A673 (cell line): ENCODE measurements around the gene TXLNG. TPM values are rescaled to one million over a fixed set of nuclear protein-coding genes. Genes with fewer than 3 reads are reported as not detected.

ENCODE experiments used
- BruUV-seq: library from RNA; stranded (reverse); fragments of 400-500 nt; replicated peaks from 2 replicates; lab custom pipeline; 2021; lab: Mats Ljungman, UMichigan
- CTCF ChIA-PET: fragments of 300-600 bp; sonication (Branson Sonifier 250); formaldehyde crosslinking; loops from one replicate; lab custom pipeline; 2022; ENCODE audit warnings: antibody characterized with exemption; lab: Charles Lee
- POLR2A ChIA-PET: fragments of 300-600 bp; sonication (Branson Sonifier 250); formaldehyde crosslinking; loops from one replicate; lab custom pipeline; 2022; ENCODE audit warnings: antibody characterized with exemption; ENCODE audit not compliant: low non-redundant PET; lab: Charles Lee
- DNase-seq: peaks from one replicate; pipeline ENCODE4 v3.0.0-alpha.2; 2015; ENCODE audit warnings: low spot score
- H3K27ac ChIP-seq: fragments of 200-600 bp; sonication (generic); 2 replicates; pipeline ENCODE4 v1.5.1; 2016; ENCODE audit warnings: mixed run types, low read depth, mild to moderate bottlenecking, mixed read lengths, antibody characterized with exemption, low read length; ENCODE audit not compliant: poor library complexity, severe bottlenecking
- H3K27me3 ChIP-seq: fragments of 200-600 bp; sonication (generic); replicated peaks from 2 replicates; pipeline ENCODE4 v1.6.1; 2017; ENCODE audit warnings: mixed run types, low read depth, mild to moderate bottlenecking, mixed read lengths, antibody characterized with exemption, low read length; ENCODE audit not compliant: insufficient read depth, poor library complexity
- H3K36me3 ChIP-seq: fragments of 200-600 bp; sonication (generic); 2 replicates; pipeline ENCODE4 v1.6.1; 2016; ENCODE audit warnings: mixed run types, mild to moderate bottlenecking, mixed read lengths, antibody characterized with exemption, low read length; ENCODE audit not compliant: insufficient read depth, poor library complexity, severe bottlenecking
- H3K4me1 ChIP-seq: fragments of 200-600 bp; sonication (generic); 2 replicates; pipeline ENCODE4 v1.6.1; 2017; ENCODE audit warnings: mixed run types, mild to moderate bottlenecking, mixed read lengths, antibody characterized with exemption, low read length; ENCODE audit not compliant: insufficient read depth, poor library complexity, severe bottlenecking
- H3K4me3 ChIP-seq: fragments of 200-600 bp; sonication (generic); 2 replicates; pipeline ENCODE4 v1.5.1; 2016; ENCODE audit warnings: low read depth, mixed run types, mild to moderate bottlenecking, mixed read lengths, low read length; ENCODE audit not compliant: poor library complexity, severe bottlenecking
- H3K9me3 ChIP-seq: fragments of 200-600 bp; sonication (generic); 2 replicates; pipeline ENCODE4 v1.6.1; 2016; ENCODE audit warnings: mixed run types, low read depth, mild to moderate bottlenecking, mixed read lengths, antibody characterized with exemption, low read length; ENCODE audit not compliant: poor library complexity, severe bottlenecking
- EZH2 ChIP-seq: fragments of 200-600 bp; sonication (generic); IDR thresholded peaks from 2 replicates; pipeline ENCODE4 v1.6.1; 2017; ENCODE audit warnings: borderline replicate concordance, low read depth, mild to moderate bottlenecking, mixed read lengths, antibody characterized with exemption, low read length; ENCODE audit not compliant: poor library complexity, severe bottlenecking
- intact Hi-C: fragments of 100-400 bp; cut with micrococcal nuclease; formaldehyde crosslinking; loops from one replicate; pipeline ENCODE4 v1.10.0; 2022; ENCODE audit not compliant: unreplicated experiment
- total RNA-seq: library from RNA; stranded (reverse); gene quantifications from 2 replicates; pipeline ENCODE4 v1.2.3, GENCODE V29; 2021
- TF ChIP-seq, protein P1 (sequence below): fragments of 300-800, 200-600 bp; sonication (generic); conservative IDR thresholded peaks from 2 replicates; pipeline ENCODE4 v1.5.1; 2017; ENCODE audit warnings: low read depth, mild to moderate bottlenecking, antibody characterized with exemption, low read length, moderate library complexity, mixed read lengths

Gene TXLNG
- total RNA-seq, 1 experiment from 2014 or later, result 25.7 TPM

DNA sequence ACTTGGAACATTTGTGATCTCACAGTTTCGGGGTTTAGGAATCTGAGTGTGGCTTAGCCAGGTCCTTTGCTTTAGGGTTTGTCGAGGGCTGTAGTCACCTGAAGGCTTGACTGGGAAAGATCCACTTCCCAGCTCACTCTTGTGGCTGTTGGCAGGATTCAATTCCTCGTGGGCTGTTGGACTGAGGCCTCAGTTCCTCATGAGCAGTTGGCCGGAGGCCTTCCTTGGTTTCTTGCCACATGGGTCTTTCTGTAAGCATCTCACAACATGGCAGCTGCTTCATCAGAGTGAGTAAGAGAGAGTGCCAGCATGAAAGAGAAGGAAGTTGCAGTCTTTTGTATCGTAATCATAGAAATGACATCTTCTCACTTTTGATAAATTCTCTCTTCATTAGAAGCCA lies 11.1 kb downstream of the TXLNG start:
- Histone ChIP-seq H3K27me3 (no peaks in the 10 kb centered on the region), H3K9me3 (no peaks in the 10 kb centered on the region), H3K36me3 (no peaks in the 10 kb centered on the region), H3K4me1 (no peaks in the 10 kb centered on the region), H3K27ac (no peak overlapping the region), H3K4me3 (no peak overlapping the region)
- ChIA-PET CTCF (no interaction called here), POLR2A (no interaction called here)
- no peak for TF ChIP-seq EZH2
- TF ChIP-seq, protein P1, sequence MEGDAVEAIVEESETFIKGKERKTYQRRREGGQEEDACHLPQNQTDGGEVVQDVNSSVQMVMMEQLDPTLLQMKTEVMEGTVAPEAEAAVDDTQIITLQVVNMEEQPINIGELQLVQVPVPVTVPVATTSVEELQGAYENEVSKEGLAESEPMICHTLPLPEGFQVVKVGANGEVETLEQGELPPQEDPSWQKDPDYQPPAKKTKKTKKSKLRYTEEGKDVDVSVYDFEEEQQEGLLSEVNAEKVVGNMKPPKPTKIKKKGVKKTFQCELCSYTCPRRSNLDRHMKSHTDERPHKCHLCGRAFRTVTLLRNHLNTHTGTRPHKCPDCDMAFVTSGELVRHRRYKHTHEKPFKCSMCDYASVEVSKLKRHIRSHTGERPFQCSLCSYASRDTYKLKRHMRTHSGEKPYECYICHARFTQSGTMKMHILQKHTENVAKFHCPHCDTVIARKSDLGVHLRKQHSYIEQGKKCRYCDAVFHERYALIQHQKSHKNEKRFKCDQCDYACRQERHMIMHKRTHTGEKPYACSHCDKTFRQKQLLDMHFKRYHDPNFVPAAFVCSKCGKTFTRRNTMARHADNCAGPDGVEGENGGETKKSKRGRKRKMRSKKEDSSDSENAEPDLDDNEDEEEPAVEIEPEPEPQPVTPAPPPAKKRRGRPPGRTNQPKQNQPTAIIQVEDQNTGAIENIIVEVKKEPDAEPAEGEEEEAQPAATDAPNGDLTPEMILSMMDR, result no peak
- intact Hi-C loops, result no loop called here
- no TSS peak for BruUV-seq
- no peak for DNase-seq

DNA sequence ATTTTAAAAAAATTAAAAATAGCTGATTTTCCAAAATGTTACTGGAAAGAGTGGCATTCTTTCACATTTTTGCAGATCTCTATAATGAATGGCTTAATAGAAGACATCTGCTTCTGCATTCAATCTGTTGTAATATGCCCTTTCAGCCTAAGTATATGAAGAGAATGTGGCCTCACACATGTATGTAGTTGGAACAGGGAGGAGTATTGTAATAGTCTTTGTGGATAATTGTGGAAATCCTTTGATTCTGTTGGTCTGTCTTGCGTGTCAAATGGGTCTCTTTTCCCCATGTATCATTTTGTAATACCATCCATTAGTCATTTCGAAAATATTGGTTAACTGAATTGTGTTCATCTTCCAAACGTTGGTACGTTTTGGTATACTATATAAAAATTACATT lies 11.6 kb downstream of the TXLNG start:
- ChIA-PET CTCF (no interaction called here), POLR2A (interaction anchor here (0.7 kb wide), 1 partner anchor 1120 kb away, joined by 4 read pairs; no protein-coding TSS in a partner anchor)
- intact Hi-C loops, result no loop called here
- H3K27me3 ChIP-seq, result no peaks in the 10 kb centered on the region
- H3K36me3 ChIP-seq, result no peaks in the 10 kb centered on the region
- no peaks in the 10 kb centered on the region for H3K9me3 ChIP-seq
- DNase-seq, result no peak
- no peak overlapping the region for H3K27ac ChIP-seq
- no TSS peak for BruUV-seq
- H3K4me3 ChIP-seq, result no peak overlapping the region
- H3K4me1 ChIP-seq, result no peaks in the 10 kb centered on the region
- TF ChIP-seq EZH2, result no peak
- TF ChIP-seq, protein P1, result no peak

DNA sequence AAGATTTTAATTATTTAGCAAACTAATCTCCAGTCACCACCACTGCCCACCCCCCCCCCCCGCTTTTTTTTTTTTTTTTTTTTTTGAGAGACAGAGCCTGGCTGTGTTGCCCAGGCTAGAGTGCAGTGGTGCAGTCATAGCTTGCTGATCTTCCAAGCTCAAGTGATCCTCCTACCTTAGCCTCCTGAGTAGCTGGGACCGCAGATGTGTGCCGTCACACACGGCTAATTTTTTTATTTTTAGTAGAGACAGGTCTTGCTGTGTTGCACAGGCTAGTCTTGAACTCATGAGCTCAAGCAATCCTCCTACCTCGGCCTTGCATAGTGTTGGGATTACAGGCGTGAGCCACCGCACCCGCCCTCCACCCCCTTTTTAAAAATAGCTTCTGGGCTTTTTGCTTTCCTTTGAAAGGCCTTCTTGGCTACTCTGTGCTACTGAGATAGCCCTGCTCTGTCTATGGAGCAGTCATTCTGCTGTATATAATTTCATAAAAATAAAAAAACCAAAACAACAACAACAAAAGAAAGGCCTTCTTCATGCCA lies 18.7 kb downstream of the TXLNG start:
- no peaks in the 10 kb centered on the region for H3K27me3 ChIP-seq
- no TSS peak for BruUV-seq
- intact Hi-C loops, result no loop called here
- ChIA-PET POLR2A (interaction anchor here (0.7 kb wide), 1 partner anchor 198 kb away, joined by 3 read pairs; no protein-coding TSS in a partner anchor), CTCF (no interaction called here)
- TF ChIP-seq EZH2, result no peak
- TF ChIP-seq, protein P1, result no peak
- no peaks in the 10 kb centered on the region for H3K9me3 ChIP-seq
- no peak overlapping the region for H3K4me3 ChIP-seq
- H3K36me3 ChIP-seq, result no peaks in the 10 kb centered on the region
- DNase-seq, result no peak
- H3K27ac ChIP-seq, result no peak overlapping the region
- no peaks in the 10 kb centered on the region for H3K4me1 ChIP-seq
